ENCODE results near the gene ORAI2. TPM values are rescaled to one million over a fixed set of nuclear protein-coding genes. Genes with fewer than 3 reads are reported as not detected.
A peak's percentile ranks its signal among the peaks of the same experiment; 100 is the strongest.

The ORAI2 gene
- 27.6 TPM for polyA plus RNA-seq (2012; ENCODE audit: low read depth, missing spikeins)

DNA sequence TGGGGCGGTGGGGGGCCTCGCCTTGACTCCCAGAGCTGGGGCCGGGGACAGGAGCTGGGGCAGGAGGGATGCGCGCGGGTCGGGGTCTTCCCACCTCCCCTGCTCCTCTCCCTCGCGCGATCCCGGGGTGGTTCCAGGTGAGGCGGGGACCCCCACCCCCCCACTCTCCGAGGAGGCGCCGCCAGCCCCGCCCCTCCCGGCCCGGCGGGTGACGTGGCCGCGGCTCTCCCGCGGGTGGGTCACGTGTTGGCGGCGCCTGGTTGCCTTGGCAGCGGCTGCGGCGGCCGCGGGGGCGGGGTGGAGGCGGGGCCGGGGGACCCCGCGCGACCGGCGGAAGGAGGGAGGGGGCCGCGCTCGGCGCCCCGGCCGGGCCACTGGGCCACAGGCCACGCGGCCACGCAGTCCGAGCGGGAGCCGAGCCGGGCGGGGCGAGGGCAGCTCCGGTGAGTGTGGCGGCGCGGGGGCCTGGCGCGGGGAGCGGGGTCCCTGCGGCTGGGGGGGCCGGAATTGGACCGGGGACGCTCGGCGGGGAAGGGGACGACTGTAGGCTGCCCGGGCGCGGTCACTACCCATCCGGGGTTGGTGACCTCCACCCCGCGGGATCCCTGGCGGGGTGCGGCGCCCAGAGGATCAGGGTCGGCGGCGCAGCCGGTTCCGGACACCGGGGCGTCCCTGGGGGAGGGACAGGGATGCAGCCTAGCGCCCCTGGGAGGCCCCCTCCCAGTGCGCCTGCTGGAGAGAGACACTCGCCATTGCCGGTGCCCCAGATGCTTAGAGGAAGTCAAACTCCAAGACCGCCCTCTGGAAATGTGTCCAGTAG, at the start of gene ORAI2:
ORAI2 (plus strand) TSS at position 357 of the 820 bp plus-strand sequence. CDS start 5,382 bp downstream, outside the sequence.
- peak; percentile 83 for DNase-seq (ENCODE audit: insufficient read length, low spot score)
- TF ChIP-seq TAF1 (IDR thresholded peaks at IDR 0.05; ENCODE audit: low read depth, low read length) (no peak), POLR2A (IDR thresholded peaks at IDR 0.05; ENCODE audit: low read depth, low read length) (peak; percentile 49; the same call in 1 of the 2 replicates), SPI1 (IDR thresholded peaks at IDR 0.05; ENCODE audit: low read depth, low read length) (no peak), PAX5 (IDR thresholded peaks at IDR 0.05; ENCODE audit: insufficient read depth, low read length, severe bottlenecking) (no peak), POU2F2 (IDR thresholded peaks at IDR 0.05; ENCODE audit: low read depth, low read length) (no peak)
- peak; percentile 99 for FAIRE-seq

DNA sequence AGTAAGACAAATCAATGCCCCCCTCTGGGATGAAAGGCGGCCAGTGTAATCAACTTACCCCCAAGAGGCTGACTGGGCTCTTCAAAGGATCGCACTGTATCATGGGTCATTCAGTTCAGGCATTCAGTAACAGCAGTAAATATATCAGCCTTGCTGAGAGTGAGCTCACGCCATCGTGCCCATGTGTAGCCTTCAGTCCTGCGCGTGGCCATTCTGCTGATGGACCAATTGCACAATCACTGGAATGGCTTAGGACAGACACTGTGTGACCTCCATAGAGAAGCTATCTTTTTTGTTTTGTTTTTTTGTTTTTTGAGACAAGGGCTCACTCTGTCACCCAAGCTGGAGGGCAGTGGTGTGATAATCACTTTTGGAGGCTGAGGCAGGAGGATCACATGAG, 46.3 kb upstream of the ORAI2 start:
- no peak for FAIRE-seq
- TF ChIP-seq POU2F2 (IDR thresholded peaks at IDR 0.05; ENCODE audit: low read depth, low read length) (no peak), POLR2A (IDR thresholded peaks at IDR 0.05; ENCODE audit: low read depth, low read length) (no peak), POLR2AphosphoS5 (IDR thresholded peaks at IDR 0.05; ENCODE audit: low read depth, low read length) (no peak), PAX5 (IDR thresholded peaks at IDR 0.05; ENCODE audit: insufficient read depth, low read length, severe bottlenecking) (no peak), TAF1 (IDR thresholded peaks at IDR 0.05; ENCODE audit: low read depth, low read length) (no peak), SPI1 (IDR thresholded peaks at IDR 0.05; ENCODE audit: low read depth, low read length) (no peak)
- no peak for DNase-seq (ENCODE audit: insufficient read length, low spot score)

DNA sequence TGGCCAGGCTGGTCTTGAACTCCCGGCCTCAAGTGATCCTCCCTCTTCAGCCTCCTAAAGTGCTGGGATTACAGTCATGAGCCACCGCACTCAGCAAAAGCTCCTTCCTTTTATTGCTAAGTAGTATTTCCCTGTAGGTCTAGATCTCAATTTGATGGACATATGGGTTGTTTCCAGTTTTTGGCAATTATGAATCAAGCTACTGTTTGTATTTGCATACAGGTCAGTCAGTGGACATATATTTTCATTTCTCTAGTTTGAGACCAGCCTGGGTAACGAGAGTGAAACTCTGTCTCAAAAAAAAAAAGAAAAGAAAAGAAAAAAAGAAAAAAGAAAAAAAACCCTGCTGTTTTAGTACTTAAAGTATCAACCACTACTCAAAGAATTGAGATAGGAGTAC, 43.6 kb upstream of the ORAI2 start:
- TF ChIP-seq TAF1 (IDR thresholded peaks at IDR 0.05; ENCODE audit: low read depth, low read length) (no peak), SPI1 (IDR thresholded peaks at IDR 0.05; ENCODE audit: low read depth, low read length) (no peak), POLR2AphosphoS5 (IDR thresholded peaks at IDR 0.05; ENCODE audit: low read depth, low read length) (no peak), PAX5 (IDR thresholded peaks at IDR 0.05; ENCODE audit: insufficient read depth, low read length, severe bottlenecking) (no peak), POLR2A (IDR thresholded peaks at IDR 0.05; ENCODE audit: low read depth, low read length) (no peak), POU2F2 (IDR thresholded peaks at IDR 0.05; ENCODE audit: low read depth, low read length) (no peak)
- no peak for FAIRE-seq

GRCh38 chr7:102390697-102391484, 42.5 kb upstream of the ORAI2 start:
- peak; percentile 42 for DNase-seq (ENCODE audit: insufficient read length, low spot score)
- FAIRE-seq, result peak; percentile 77
- TF ChIP-seq POU2F2 (IDR thresholded peaks at IDR 0.05; ENCODE audit: low read depth, low read length), result no peak
- no peak for TF ChIP-seq SPI1 (IDR thresholded peaks at IDR 0.05; ENCODE audit: low read depth, low read length)

More for the DNA sequence above, 43.6 kb upstream of the ORAI2 start:
- no peak for DNase-seq (ENCODE audit: insufficient read length, low spot score)

DNA sequence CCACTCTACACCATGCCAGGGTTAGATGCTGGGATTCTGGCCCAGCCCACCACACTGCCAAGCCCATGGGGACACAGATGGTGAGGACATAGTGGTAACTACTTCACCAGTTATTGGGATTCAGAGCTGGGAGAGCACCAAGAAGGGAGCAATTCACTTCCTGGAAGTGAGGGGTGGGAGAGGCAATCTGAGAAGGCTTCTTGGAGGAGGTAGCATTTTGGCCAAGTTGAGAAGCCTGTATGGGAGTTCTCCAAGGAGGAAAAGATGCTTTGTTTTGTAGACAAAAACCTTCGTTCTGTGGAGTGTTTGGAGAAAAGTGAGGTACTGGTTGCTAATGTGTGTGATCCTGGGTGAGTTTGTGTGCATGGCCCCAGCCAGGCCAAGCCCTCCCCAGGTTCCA, 41.0 kb upstream of the ORAI2 start:
- no peak for DNase-seq (ENCODE audit: insufficient read length, low spot score)
- FAIRE-seq, result no peak

DNA sequence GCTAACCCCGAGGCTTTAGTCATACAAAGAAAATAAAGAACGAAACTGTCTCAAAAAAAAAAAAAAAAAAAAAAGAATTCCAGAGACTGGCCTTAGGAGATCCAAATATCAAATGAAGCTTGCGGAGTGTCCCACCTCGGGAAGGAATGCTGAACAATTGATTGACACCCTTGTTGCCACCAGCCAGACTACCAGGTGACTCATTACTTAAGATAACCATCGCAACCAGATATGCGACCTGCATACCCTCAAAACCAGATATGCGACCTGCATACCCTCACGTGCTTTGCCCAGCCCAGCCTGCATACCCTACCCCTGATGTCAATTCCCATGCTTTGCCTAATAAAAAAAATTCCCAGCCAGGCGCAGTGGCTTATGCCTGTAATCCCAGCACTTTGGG, 39.9 kb upstream of the ORAI2 start:
- no peak for TF ChIP-seq POLR2A (IDR thresholded peaks at IDR 0.05; ENCODE audit: low read depth, low read length)
- no peak for TF ChIP-seq PAX5 (IDR thresholded peaks at IDR 0.05; ENCODE audit: insufficient read depth, low read length, severe bottlenecking)
- TF ChIP-seq SPI1 (IDR thresholded peaks at IDR 0.05; ENCODE audit: low read depth, low read length), result no peak
- no peak for TF ChIP-seq POU2F2 (IDR thresholded peaks at IDR 0.05; ENCODE audit: low read depth, low read length)
- no peak for TF ChIP-seq POLR2AphosphoS5 (IDR thresholded peaks at IDR 0.05; ENCODE audit: low read depth, low read length)
- TF ChIP-seq TAF1 (IDR thresholded peaks at IDR 0.05; ENCODE audit: low read depth, low read length), result no peak
- FAIRE-seq, result no peak
- DNase-seq (ENCODE audit: insufficient read length, low spot score), result no peak

More for the DNA sequence above, 41.0 kb upstream of the ORAI2 start:
- TF ChIP-seq POLR2A (IDR thresholded peaks at IDR 0.05; ENCODE audit: low read depth, low read length), result no peak
- TF ChIP-seq POU2F2 (IDR thresholded peaks at IDR 0.05; ENCODE audit: low read depth, low read length), result no peak
- no peak for TF ChIP-seq SPI1 (IDR thresholded peaks at IDR 0.05; ENCODE audit: low read depth, low read length)
- TF ChIP-seq TAF1 (IDR thresholded peaks at IDR 0.05; ENCODE audit: low read depth, low read length), result no peak
- TF ChIP-seq PAX5 (IDR thresholded peaks at IDR 0.05; ENCODE audit: insufficient read depth, low read length, severe bottlenecking), result no peak
- TF ChIP-seq POLR2AphosphoS5 (IDR thresholded peaks at IDR 0.05; ENCODE audit: low read depth, low read length), result no peak

DNA sequence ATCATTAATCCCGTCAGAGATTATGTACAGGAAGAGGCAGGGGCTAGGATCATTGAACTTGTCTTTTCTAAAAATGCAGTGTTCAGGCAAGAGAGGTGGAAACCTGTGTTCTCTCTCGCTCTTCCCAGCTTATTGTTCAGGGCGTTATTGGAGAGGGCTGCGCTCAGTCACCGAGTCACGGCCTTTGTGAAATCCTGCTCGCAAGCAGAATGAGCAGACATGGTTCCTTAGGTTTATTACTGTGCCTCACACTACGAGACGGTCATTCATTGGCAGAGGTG, 37.8 kb upstream of the ORAI2 start:
- FAIRE-seq (no peak), DNase-seq (ENCODE audit: insufficient read length, low spot score) (no peak)
- TF ChIP-seq POU2F2 (IDR thresholded peaks at IDR 0.05; ENCODE audit: low read depth, low read length) (no peak), PAX5 (IDR thresholded peaks at IDR 0.05; ENCODE audit: insufficient read depth, low read length, severe bottlenecking) (no peak), POLR2AphosphoS5 (IDR thresholded peaks at IDR 0.05; ENCODE audit: low read depth, low read length) (no peak), SPI1 (IDR thresholded peaks at IDR 0.05; ENCODE audit: low read depth, low read length) (no peak), TAF1 (IDR thresholded peaks at IDR 0.05; ENCODE audit: low read depth, low read length) (no peak), POLR2A (IDR thresholded peaks at IDR 0.05; ENCODE audit: low read depth, low read length) (no peak)

GRCh38 chr7:102395873-102396709, 37.3 kb upstream of the ORAI2 start, which contains the start of gene PRKRIP1:
TSS of gene PRKRIP1 (plus strand) at chr7:102396363. CDS start at chr7:102396412, 49 bp downstream.
- TF ChIP-seq POLR2AphosphoS5 (IDR thresholded peaks at IDR 0.05; ENCODE audit: low read depth, low read length) (peak; percentile 89), TAF1 (IDR thresholded peaks at IDR 0.05; ENCODE audit: low read depth, low read length) (0 out of 2 replicates have a peak, but pooled peaks have one; percentile 9), POU2F2 (IDR thresholded peaks at IDR 0.05; ENCODE audit: low read depth, low read length) (peak; percentile 100), PAX5 (IDR thresholded peaks at IDR 0.05; ENCODE audit: insufficient read depth, low read length, severe bottlenecking) (peak; percentile 40), SPI1 (IDR thresholded peaks at IDR 0.05; ENCODE audit: low read depth, low read length) (peak; percentile 97), POLR2A (IDR thresholded peaks at IDR 0.05; ENCODE audit: low read depth, low read length) (peak; percentile 76)
- FAIRE-seq, result peak; percentile 96

More at GRCh38 chr7:102395873-102396709, 37.3 kb upstream of the ORAI2 start, which contains the start of gene PRKRIP1:
- DNase-seq (ENCODE audit: insufficient read length, low spot score), result peak; percentile 87

All from GM12891 (cell line).